ENCODE data around the gene ZNF358. TPM values are rescaled to one million over a fixed set of nuclear protein-coding genes. Genes with fewer than 3 reads are reported as not detected.

The ZNF358 gene
- total and polyA plus RNA-seq, 2 donors (not counting 3 experiments of a cell fraction or from before 2014, with no cell fraction given), result 51.2 to 83.2 TPM

GRCh38 chr19:7528192-7528519 is 12.3 kb downstream of the ZNF358 start:
- dilution Hi-C loops (cut with MboI; ENCODE audit: extremely low pct_ligation_motif_present, low sequenced_read_pairs), result no loop called here
- BruUV-seq (replicated peaks), result no TSS peak
- Histone ChIP-seq H3K4me1 (ENCODE audit: control insufficient read depth, extremely low read depth, insufficient read depth, low read length) (peaks cover 6% of the 10 kb centered on the region), H3K79me2 (ENCODE audit: control insufficient read depth, insufficient read depth, low read length) (peaks cover 2% of the 10 kb centered on the region), H3K9me3 (replicated peaks; ENCODE audit: control insufficient read depth, insufficient read depth, low read length) (no peaks in the 10 kb centered on the region), H2AFZ (ENCODE audit: low read depth, low read length) (no peak overlapping the region), H4K20me1 (replicated peaks; ENCODE audit: control insufficient read depth, extremely low read depth, insufficient read depth, low read length) (no peaks in the 10 kb centered on the region), H3K27ac (ENCODE audit: insufficient read depth, low read depth, low read length) (peak overlapping the region; percentile 6), H3K4me2 (ENCODE audit: insufficient read depth, low read length) (no peak overlapping the region), H3K9ac (replicated peaks; ENCODE audit: extremely low read depth, insufficient read depth, low read length) (no peak overlapping the region), H3K4me3 (replicated peaks in 1 of 3; ENCODE audit: insufficient read depth in 1 of 3, low read depth in 1 of 3, low read length in 3 of 3) (no peak overlapping the region), H3K36me3 (ENCODE audit: control insufficient read depth in 2 of 2, extremely low read depth in 1 of 2, insufficient read depth in 2 of 2, low read length in 2 of 2) (peaks cover 3 to 11% of the 10 kb centered on the region in 2 experiments), H3K9me1 (replicated peaks; ENCODE audit: control insufficient read depth, extremely low read depth, insufficient read depth, low read length) (no peaks in the 10 kb centered on the region), H3K27me3 (ENCODE audit: control insufficient read depth in 2 of 2, insufficient read depth in 2 of 2, low read length in 2 of 2) (no peaks in the 10 kb centered on the region)
- FAIRE-seq (no peak), DNase-seq (ENCODE audit: low read depth, low spot score) (no peak)
- CTCF ChIA-PET, result no interaction called here
- intact Hi-C loops (cut with micrococcal nuclease), result no loop called here
- POLR2A ChIA-PET, result no interaction called here
- no peak for TF ChIP-seq MAX (IDR thresholded peaks at IDR 0.05; ENCODE audit: insufficient read depth, insufficient read length)

GRCh38 chr19:7528522-7529245 is 12.8 kb downstream of the ZNF358 start:
- ChIA-PET CTCF (no interaction called here), POLR2A (no interaction called here)
- Histone ChIP-seq H3K27ac (ENCODE audit: insufficient read depth, low read depth, low read length) (no peak overlapping the region), H3K4me2 (ENCODE audit: insufficient read depth, low read length) (no peak overlapping the region), H3K9ac (replicated peaks; ENCODE audit: extremely low read depth, insufficient read depth, low read length) (no peak overlapping the region), H3K36me3 (ENCODE audit: control insufficient read depth in 2 of 2, extremely low read depth in 1 of 2, insufficient read depth in 2 of 2, low read length in 2 of 2) (peaks cover 3 to 11% of the 10 kb centered on the region in 2 experiments), H3K9me1 (replicated peaks; ENCODE audit: control insufficient read depth, extremely low read depth, insufficient read depth, low read length) (no peaks in the 10 kb centered on the region), H2AFZ (ENCODE audit: low read depth, low read length) (no peak overlapping the region), H3K27me3 (ENCODE audit: control insufficient read depth in 2 of 2, insufficient read depth in 2 of 2, low read length in 2 of 2) (no peaks in the 10 kb centered on the region), H4K20me1 (replicated peaks; ENCODE audit: control insufficient read depth, extremely low read depth, insufficient read depth, low read length) (no peaks in the 10 kb centered on the region), H3K79me2 (ENCODE audit: control insufficient read depth, insufficient read depth, low read length) (no peaks in the 10 kb centered on the region), H3K4me3 (replicated peaks in 1 of 3; ENCODE audit: insufficient read depth in 1 of 3, low read depth in 1 of 3, low read length in 3 of 3) (no peak overlapping the region), H3K4me1 (ENCODE audit: control insufficient read depth, extremely low read depth, insufficient read depth, low read length) (peaks cover 3% of the 10 kb centered on the region), H3K9me3 (replicated peaks; ENCODE audit: control insufficient read depth, insufficient read depth, low read length) (no peaks in the 10 kb centered on the region)
- dilution Hi-C loops (cut with MboI; ENCODE audit: extremely low pct_ligation_motif_present, low sequenced_read_pairs), result no loop called here
- TF ChIP-seq POLR2A (IDR thresholded peaks at IDR 0.05; ENCODE audit: low read depth, low read length) (no peak), MYC (IDR thresholded peaks at IDR 0.05; ENCODE audit: low read depth, low read length) (no peak), GATA2 (IDR thresholded peaks at IDR 0.05; ENCODE audit: insufficient read depth, insufficient read length, low read depth, low read length) (no peak), MAX (IDR thresholded peaks at IDR 0.05; ENCODE audit: insufficient read depth, insufficient read length) (no peak), CTCF (IDR thresholded peaks at IDR 0.05; ENCODE audit: extremely low read depth in 1 of 2, insufficient read depth in 1 of 2, low read depth in 1 of 2, low read length in 2 of 2) (no peak), FOS (IDR thresholded peaks at IDR 0.05; ENCODE audit: borderline replicate concordance, insufficient read depth, low read length) (no peak), EZH2 (IDR thresholded peaks at IDR 0.05; ENCODE audit: borderline replicate concordance, low read depth, low read length, severe bottlenecking) (no peak)
- intact Hi-C loops (cut with micrococcal nuclease), result no loop called here
- DNase-seq (ENCODE audit: low read depth, low spot score), result no peak
- no peak for FAIRE-seq
- BruUV-seq (replicated peaks), result no TSS peak
